OCI-LY7 (cell line): Measurements from ENCODE around the gene RNF111. TPM values are rescaled to one million over a fixed set of nuclear protein-coding genes. Genes with fewer than 3 reads are reported as not detected.

ENCODE experiments used
- BruUV-seq: library from RNA; stranded (reverse); fragments of 400-500 nt; replicated peaks from 2 replicates; lab custom pipeline; 2021; lab: Mats Ljungman, UMichigan
- CTCF ChIA-PET: fragments of 300-600 bp; sonication (Branson Sonifier 250); formaldehyde crosslinking; loops from one replicate; lab custom pipeline; 2022; ENCODE audit warnings: antibody characterized with exemption; ENCODE audit not compliant: unreplicated experiment; lab: Charles Lee
- POLR2A ChIA-PET: fragments of 300-600 bp; sonication (Branson Sonifier 250); formaldehyde crosslinking; loops from one replicate; lab custom pipeline; 2022; ENCODE audit warnings: antibody characterized with exemption; lab: Charles Lee
- DNase-seq: peaks from one replicate; pipeline ENCODE4 v3.0.0-alpha.2; 2015; ENCODE audit warnings: low spot score
- H2AFZ ChIP-seq: fragments of 200-600 bp; sonication (generic), shearing (Covaris generic); 2 replicates; pipeline ENCODE4 v1.6.1; 2014; ENCODE audit warnings: mild to moderate bottlenecking, antibody characterized with exemption, low read length, moderate library complexity
- H3K27ac ChIP-seq: fragments of 200-600 bp; sonication (generic); 2 replicates; pipeline ENCODE4 v1.5.1; 2014; ENCODE audit warnings: mixed run types, low read depth, mild to moderate bottlenecking, moderate library complexity, low read length, inconsistent platforms; ENCODE audit not compliant: poor library complexity, severe bottlenecking
- H3K36me3 ChIP-seq: fragments of 200-600 bp; sonication (generic); 2 replicates; pipeline ENCODE4 v1.6.1; 2014; ENCODE audit warnings: mild to moderate bottlenecking, antibody characterized with exemption, low read length, moderate library complexity, mixed read lengths; ENCODE audit not compliant: insufficient read depth
- H3K4me1 ChIP-seq: fragments of 200-600 bp; sonication (generic); 2 replicates; pipeline ENCODE4 v1.5.1; 2014; ENCODE audit warnings: mild to moderate bottlenecking, low read length; ENCODE audit not compliant: insufficient read depth, poor library complexity, severe bottlenecking
- H3K4me2 ChIP-seq: fragments of 200-600 bp; sonication (generic); 2 replicates; pipeline ENCODE4 v1.6.1; 2014; ENCODE audit warnings: mild to moderate bottlenecking, low read length
- H3K4me3 ChIP-seq: fragments of 200-600 bp; sonication (generic); 2 replicates; pipeline ENCODE4 v1.5.1; 2014; ENCODE audit warnings: mild to moderate bottlenecking, low read depth, low read length; ENCODE audit not compliant: poor library complexity, severe bottlenecking
- H3K79me2 ChIP-seq: fragments of 200-600 bp; sonication (generic); 2 replicates; pipeline ENCODE4 v1.6.1; 2016; ENCODE audit warnings: low read depth, mild to moderate bottlenecking, low read length, moderate library complexity, mixed read lengths; ENCODE audit not compliant: insufficient read depth
- H3K9me2 ChIP-seq: fragments of 200-600 bp; sonication (generic); 2 replicates; pipeline ENCODE4 v1.6.1; 2016; ENCODE audit warnings: mild to moderate bottlenecking, low read length, mixed read lengths; ENCODE audit not compliant: insufficient read depth
- H3K9me3 ChIP-seq: fragments of 200-600 bp; sonication (generic); 2 replicates; pipeline ENCODE4 v1.6.1; 2014; ENCODE audit warnings: mild to moderate bottlenecking, mixed run types, low read length, mixed read lengths
- H4K20me1 ChIP-seq: fragments of 200-600 bp; sonication (generic); 2 replicates; pipeline ENCODE4 v1.6.1; 2014; ENCODE audit warnings: mild to moderate bottlenecking, antibody characterized with exemption, low read length, moderate library complexity, mixed read lengths; ENCODE audit not compliant: insufficient read depth
- CTCF ChIP-seq: fragments of 200-600 bp; sonication (generic); conservative IDR thresholded peaks from 2 replicates; pipeline ENCODE4 v1.5.1; 2014; ENCODE audit warnings: mild to moderate bottlenecking, antibody characterized with exemption, low read length, moderate library complexity, mixed read lengths
- EZH2phosphoT487 ChIP-seq: fragments of 200-600 bp; sonication (generic); IDR thresholded peaks from 2 replicates; pipeline ENCODE4 v1.6.1; 2018; ENCODE audit warnings: low read depth, borderline replicate concordance, mild to moderate bottlenecking, mixed run types, antibody characterized with exemption, low read length, moderate library complexity, mixed read lengths
- intact Hi-C: fragments of 100-400 bp; cut with micrococcal nuclease; formaldehyde crosslinking; loops from one replicate; pipeline ENCODE4 v1.10.0; 2022; ENCODE audit not compliant: unreplicated experiment
- total RNA-seq, 2 experiments: library from RNA; depleted of rRNA in 1 of 2; stranded (reverse); fragments of >200 nt in 1 of 2; shearing (Covaris generic) in 1 of 2; gene quantifications; 2 replicates each; pipeline ENCODE4 v1.2.3, GENCODE V29; 2014 to 2022

Gene RNF111
- total RNA-seq, 2 experiments from 2014 or later: 19.2 to 42.7 TPM

- CTCF ChIA-PET: no interaction called here
- H3K9me2 ChIP-seq: no peaks in the 10 kb centered on the region
- peaks cover 4% of the 10 kb centered on the region for H3K4me1 ChIP-seq
- no peaks in the 10 kb centered on the region for H4K20me1 ChIP-seq
- no peak overlapping the region for H3K4me2 ChIP-seq
- POLR2A ChIA-PET: interaction anchor here (0.6 to 2.1 kb wide), 3 partner anchors 8 to 152 kb away, joined by 3 to 9 read pairs (median 5); no protein-coding TSS in a partner anchor
- DNase-seq: no peak
- no TSS peak for BruUV-seq
- TF ChIP-seq EZH2phosphoT487 (no peak), CTCF (no peak)
- intact Hi-C loops: no loop called here
- 0 out of 2 replicates have a peak, but pooled peaks cover 6% of the 10 kb centered on the region for H3K9me3 ChIP-seq
- H3K79me2 ChIP-seq: no peaks in the 10 kb centered on the region; the same call in 1 of the 2 replicates
- H2AFZ ChIP-seq: no peak overlapping the region
- H3K36me3 ChIP-seq: peaks cover 100% of the 10 kb centered on the region
- no peak overlapping the region for H3K4me3 ChIP-seq
- no peak overlapping the region for H3K27ac ChIP-seq
These were observed 144.6 kb downstream of the RNF111 start for GRCh38 chr15:59131969-59132562.

DNA sequence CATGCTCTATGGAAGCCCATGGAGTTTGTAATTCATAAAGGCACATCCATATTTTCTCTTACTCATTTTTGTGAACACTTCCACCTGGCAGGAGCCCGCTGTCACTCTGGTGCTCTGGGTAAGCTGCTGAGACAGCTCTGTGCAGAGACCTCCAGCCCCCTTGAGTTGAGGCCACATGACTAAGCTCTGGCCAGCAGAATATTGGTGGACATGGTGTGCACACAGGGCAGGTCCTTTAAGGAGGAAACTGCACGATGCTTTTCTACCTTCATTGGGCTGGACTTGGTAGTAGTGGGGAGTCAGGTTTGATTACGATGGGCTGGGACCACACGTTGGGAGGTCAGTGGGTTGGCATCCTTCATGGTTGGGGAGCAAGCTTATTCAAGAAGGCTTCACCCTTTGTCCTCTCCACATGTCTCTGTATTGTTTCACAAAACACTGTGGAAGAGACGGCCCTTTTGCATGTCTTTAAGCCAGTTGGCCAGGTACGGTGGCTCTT lies 146.5 kb downstream of the RNF111 start:
- DNase-seq: no peak
- Histone ChIP-seq H3K9me2 (no peaks in the 10 kb centered on the region), H3K27ac (no peak overlapping the region), H3K79me2 (no peaks in the 10 kb centered on the region; the same call in 1 of the 2 replicates), H3K4me2 (no peak overlapping the region), H4K20me1 (no peaks in the 10 kb centered on the region), H3K9me3 (0 out of 2 replicates have a peak, but pooled peaks cover 6% of the 10 kb centered on the region), H3K4me1 (no peaks in the 10 kb centered on the region), H3K4me3 (no peak overlapping the region), H2AFZ (no peak overlapping the region), H3K36me3 (peaks cover 100% of the 10 kb centered on the region)
- CTCF ChIA-PET: no interaction called here
- POLR2A ChIA-PET: interaction anchor here (0.6 to 2.1 kb wide), 5 partner anchors 10 to 330 kb away, joined by 3 to 9 read pairs (median 4); no protein-coding TSS in a partner anchor
- no peak for TF ChIP-seq CTCF
- TF ChIP-seq EZH2phosphoT487: no peak
- intact Hi-C loops: no loop called here
- BruUV-seq: no TSS peak

- no peak overlapping the region for H3K27ac ChIP-seq
- no peaks in the 10 kb centered on the region for H3K79me2 ChIP-seq
- no peak for TF ChIP-seq EZH2phosphoT487
- TF ChIP-seq CTCF: no peak
- no peak overlapping the region for H3K4me2 ChIP-seq
- H3K9me2 ChIP-seq: no peaks in the 10 kb centered on the region
- no peaks in the 10 kb centered on the region for H3K9me3 ChIP-seq
- peaks cover 85% of the 10 kb centered on the region for H3K36me3 ChIP-seq
- no TSS peak for BruUV-seq
- CTCF ChIA-PET: no interaction called here
- H3K4me1 ChIP-seq: no peaks in the 10 kb centered on the region
- intact Hi-C loops: no loop called here
- no peak overlapping the region for H2AFZ ChIP-seq
- no peak for DNase-seq
- no peak overlapping the region for H3K4me3 ChIP-seq
- H4K20me1 ChIP-seq: no peaks in the 10 kb centered on the region
- POLR2A ChIA-PET: no interaction called here
These were observed 150.1 kb downstream of the RNF111 start for GRCh38 chr15:59137566-59137965.
